CD4-positive, alpha-beta T cell (primary cell): ENCODE data around the gene JPT1. TPM values are rescaled to one million over a fixed set of nuclear protein-coding genes. Genes with fewer than 3 reads are reported as not detected.
A peak's percentile ranks its signal among the peaks of the same experiment; 100 is the strongest.

Experiments
- ATAC-seq: fragments of 200-7000 bp; cut with Tn5 transposase; one replicate; pipeline ENCODE4 v1.10.0; 2022; ENCODE audit warnings: mild to moderate bottlenecking; ENCODE audit not compliant: poor library complexity
- CTCF ChIA-PET: fragments of 350-600 bp; sonication (Branson Sonifier 250); formaldehyde crosslinking; loops from one replicate; lab custom pipeline; 2021; ENCODE audit warnings: antibody characterized with exemption, inconsistent platforms; lab: Charles Lee
- POLR2A ChIA-PET: fragments of 350-600 bp; sonication (Branson Sonifier 250); formaldehyde crosslinking; loops from one replicate; lab custom pipeline; 2021; ENCODE audit warnings: antibody characterized with exemption, inconsistent platforms; lab: Charles Lee
- DNase-seq, 14 experiments: peaks; one replicate each; pipeline ENCODE4 v3.0.0-alpha.2; 2013 to 2020; ENCODE audit warnings: mixed read lengths in 2 of 14
- H3K27ac ChIP-seq, 2 donors: one replicate each; pipeline versions ENCODE4 v1.5.1 to v1.7.0; 2013; ENCODE audit warnings: low read length in 2 of 2, low read depth in 1 of 2, mild to moderate bottlenecking in 1 of 2
- H3K27me3 ChIP-seq, 2 experiments: 1 replicate in 1 of 2; 2 replicates in 1 of 2; pipeline versions ENCODE4 v1.6.1 to v1.7.0; 2013; ENCODE audit warnings: low read length in 2 of 2, control low read depth in 1 of 2, mild to moderate bottlenecking in 1 of 2, moderate library complexity in 1 of 2; ENCODE audit not compliant: insufficient read depth in 2 of 2, control insufficient read depth in 1 of 2
- H3K36me3 ChIP-seq: one replicate; pipeline ENCODE4 v1.6.1; 2013; ENCODE audit warnings: low read length, control low read depth; ENCODE audit not compliant: insufficient read depth
- H3K4me1 ChIP-seq: one replicate; pipeline ENCODE4 v1.6.1; 2013; ENCODE audit warnings: low read length, control low read depth; ENCODE audit not compliant: insufficient read depth
- H3K4me3 ChIP-seq: one replicate; pipeline ENCODE4 v1.5.1; 2013; ENCODE audit warnings: mild to moderate bottlenecking, low read length, moderate library complexity
- H3K9me3 ChIP-seq, 2 experiments: 1 replicate in 1 of 2; 2 replicates in 1 of 2; pipeline versions ENCODE4 v1.6.1 to v1.7.0; 2013; ENCODE audit warnings: low read length in 2 of 2, mild to moderate bottlenecking in 2 of 2, control low read depth in 1 of 2, moderate library complexity in 1 of 2; ENCODE audit not compliant: control insufficient read depth in 1 of 2, insufficient read depth in 1 of 2
- H3K27ac Mint-ChIP-seq: one replicate; pipeline ENCODE4 v1.8.0; 2020; ENCODE audit warnings: mixed read lengths
- H3K27me3 Mint-ChIP-seq: one replicate; pipeline ENCODE4 v1.8.0; 2021; ENCODE audit warnings: mixed read lengths
- H3K36me3 Mint-ChIP-seq: one replicate; pipeline ENCODE4 v1.8.0; 2021; ENCODE audit warnings: low read depth, mixed read lengths
- H3K4me1 Mint-ChIP-seq: one replicate; pipeline ENCODE4 v1.8.0; 2021; ENCODE audit warnings: low read depth, mixed read lengths
- H3K4me3 Mint-ChIP-seq: one replicate; pipeline ENCODE4 v1.8.0; 2020; ENCODE audit warnings: mild to moderate bottlenecking, mixed read lengths
- H3K9me3 Mint-ChIP-seq: one replicate; pipeline ENCODE4 v1.8.0; 2020; ENCODE audit warnings: mixed read lengths
- CTCF ChIP-seq: fragments of 200-600 bp; IDR thresholded peaks from one replicate; pipeline ENCODE4 v1.8.0; 2022; ENCODE audit warnings: antibody characterized with exemption, mild to moderate bottlenecking
- intact Hi-C, 2 experiments: fragments of 100-400 bp; cut with DNase I in 1 of 2; cut with micrococcal nuclease in 1 of 2; formaldehyde crosslinking; loops; one replicate each; pipeline versions ENCODE4 v1.15.1 to v1.9.0; 2023 to 2025; cut with DNase I, micrococcal nuclease
- total RNA-seq, 174 experiments: library from RNA in 2 of 174; stranded (reverse) in 2 of 174; gene quantifications; one replicate each; pipeline ENCODE4 v1.2.3 and lab custom pipeline; 2021 to 2026

Gene JPT1
- total RNA-seq, 2 experiments from 2014 or later: 21.3 to 25.5 TPM

GRCh38 chr17:75152523-75152921, 1.8 kb downstream of the JPT1 start:
- peaks cover 7% of the 10 kb centered on the region for H3K36me3 ChIP-seq
- no peak for TF ChIP-seq CTCF
- Mint-ChIP-seq H3K27ac (peak overlapping the region; percentile 79), H3K27me3 (no peaks in the 10 kb centered on the region), H3K36me3 (peaks cover 40% of the 10 kb centered on the region), H3K4me3 (peak overlapping the region; percentile 97), H3K9me3 (no peaks in the 10 kb centered on the region), H3K4me1 (peaks cover 37% of the 10 kb centered on the region)
- POLR2A ChIA-PET: no interaction called here
- H3K27ac ChIP-seq: no peak overlapping the region
- no peaks in the 10 kb centered on the region for H3K9me3 ChIP-seq
- H3K4me3 ChIP-seq: peak overlapping the region; percentile 96
- no peak for DNase-seq
- no peaks in the 10 kb centered on the region for H3K27me3 ChIP-seq
- no peak for ATAC-seq
- H3K4me1 ChIP-seq: peaks cover 32% of the 10 kb centered on the region
- intact Hi-C loops: no loop called here
- CTCF ChIA-PET: no interaction called here

- ATAC-seq (no peak), DNase-seq (peak in 2 of 14 experiments; percentile 39 to 44)
- intact Hi-C loops: no loop called here
- H3K4me3 ChIP-seq: no peak overlapping the region
- TF ChIP-seq CTCF: no peak
- H3K4me1 ChIP-seq: peaks cover 32% of the 10 kb centered on the region
- H3K36me3 ChIP-seq: peaks cover 13% of the 10 kb centered on the region
- H3K4me3 Mint-ChIP-seq: peak overlapping the region; percentile 97
- ChIA-PET CTCF (interaction anchor here (0.8 to 1.8 kb wide), 2 partner anchors 20 to 38 kb away, joined by 4 to 5 read pairs; no protein-coding TSS in a partner anchor), POLR2A (no interaction called here)
- no peaks in the 10 kb centered on the region for H3K9me3 ChIP-seq
- peak overlapping the region; percentile 52 for H3K27ac Mint-ChIP-seq
- H3K36me3 Mint-ChIP-seq: peaks cover 46% of the 10 kb centered on the region
- peaks cover 37% of the 10 kb centered on the region for H3K4me1 Mint-ChIP-seq
- H3K9me3 Mint-ChIP-seq: no peaks in the 10 kb centered on the region
- H3K27ac ChIP-seq: no peak overlapping the region
- no peaks in the 10 kb centered on the region for H3K27me3 Mint-ChIP-seq
- H3K27me3 ChIP-seq: no peaks in the 10 kb centered on the region
These were observed 2.4 kb downstream of the JPT1 start for GRCh38 chr17:75151930-75152329.

GRCh38 chr17:75147878-75148546, 6.3 kb downstream of the JPT1 start:
- POLR2A ChIA-PET: no interaction called here
- H3K4me3 Mint-ChIP-seq: no peak overlapping the region
- H3K27ac ChIP-seq: no peak overlapping the region
- H3K4me1 Mint-ChIP-seq: peaks cover 23% of the 10 kb centered on the region
- intact Hi-C loops: no loop called here
- peaks cover 45% of the 10 kb centered on the region for H3K36me3 ChIP-seq
- peaks cover 63% of the 10 kb centered on the region for H3K36me3 Mint-ChIP-seq
- H3K9me3 Mint-ChIP-seq: no peaks in the 10 kb centered on the region
- H3K27ac Mint-ChIP-seq: peak overlapping the region; percentile 13
- no peaks in the 10 kb centered on the region for H3K9me3 ChIP-seq
- CTCF ChIA-PET: interaction anchor here (2.1 kb wide), 1 partner anchor 34 kb away, joined by 6 read pairs; no protein-coding TSS in a partner anchor
- no peak overlapping the region for H3K4me3 ChIP-seq
- no peaks in the 10 kb centered on the region for H3K27me3 ChIP-seq
- ATAC-seq: no peak
- H3K4me1 ChIP-seq: peaks cover 16% of the 10 kb centered on the region
- DNase-seq: peak in 1 of 14 experiments; percentile 15
- no peaks in the 10 kb centered on the region for H3K27me3 Mint-ChIP-seq
- TF ChIP-seq CTCF: no peak
